NCI-H1417 treated with DMSO at 0.1 percent for 48 hours (cell line): ENCODE measurements around the gene RALGPS2.
"Not testable (repeated sequence)": the region's sequence is repeated elsewhere in the genome, so short reads cannot be mapped to it uniquely, and the experiment has no call there.

Experiments
- DNase-seq: peaks from one replicate; lab custom pipeline; 2025; lab: John Stamatoyannopoulos, UW

RALGPS2 gene

DNA sequence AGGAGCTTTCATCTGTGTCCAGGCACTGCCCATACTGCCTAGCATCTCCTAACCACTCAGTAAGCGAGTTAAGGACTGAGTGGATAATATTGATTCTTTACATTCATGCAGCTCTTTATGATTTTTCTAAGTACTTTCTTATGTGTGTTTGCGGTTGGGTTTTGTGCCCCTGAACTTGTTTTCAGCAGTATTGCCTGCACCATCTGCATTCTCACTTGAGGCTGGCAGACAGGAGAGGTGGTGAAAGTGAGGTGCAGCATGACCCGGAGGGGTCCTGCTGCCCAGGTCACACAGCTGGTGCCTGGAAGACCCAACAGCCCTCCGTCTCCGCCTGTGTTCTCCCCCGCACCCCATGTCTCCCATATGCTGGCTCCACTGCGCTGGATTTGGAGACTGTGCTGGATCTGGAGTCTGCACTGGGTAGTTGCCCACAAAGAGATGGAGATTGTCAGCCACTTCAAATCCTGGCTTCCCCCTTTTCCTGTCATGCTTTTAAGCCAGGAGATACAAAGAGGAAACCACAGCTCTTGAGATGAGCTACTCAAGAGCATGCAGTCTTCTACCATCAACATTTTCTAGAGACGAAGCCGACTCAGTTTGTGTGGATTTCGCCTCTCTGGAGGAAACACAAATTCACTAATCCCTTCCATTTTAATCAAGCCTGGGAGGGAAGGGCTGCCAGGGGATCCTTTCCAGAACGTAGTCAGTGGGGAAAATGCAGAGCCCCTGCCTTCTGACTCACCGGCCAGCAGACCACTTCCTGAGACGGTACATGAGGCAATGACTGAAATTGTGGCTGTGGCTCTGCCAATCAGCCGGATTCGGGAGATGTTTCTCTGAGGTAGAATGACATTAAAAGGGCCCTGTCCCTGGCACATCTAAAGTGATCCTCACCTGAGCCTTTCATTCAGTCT, 217.5 kb downstream of the RALGPS2 start:
- DNase-seq: no peak

DNA sequence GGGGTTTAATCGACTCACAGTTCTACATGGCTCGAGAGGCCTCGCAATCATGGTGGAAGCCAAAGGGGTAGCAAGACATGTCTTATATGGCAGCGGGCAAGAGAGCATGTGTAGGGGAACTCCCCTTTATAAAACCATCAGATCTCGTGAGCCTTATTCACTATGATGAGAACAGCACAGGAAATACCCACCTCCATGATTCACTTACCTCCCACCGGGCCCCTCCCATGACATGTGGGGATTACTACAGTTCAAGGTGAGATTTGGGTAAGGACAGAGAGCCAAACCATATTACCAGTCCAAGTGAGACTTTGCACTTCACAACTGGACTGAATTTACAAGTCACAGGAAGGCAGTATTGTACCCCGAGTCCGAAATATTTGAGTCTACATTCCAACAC, 219.7 kb downstream of the RALGPS2 start:
- no peak for DNase-seq

DNA sequence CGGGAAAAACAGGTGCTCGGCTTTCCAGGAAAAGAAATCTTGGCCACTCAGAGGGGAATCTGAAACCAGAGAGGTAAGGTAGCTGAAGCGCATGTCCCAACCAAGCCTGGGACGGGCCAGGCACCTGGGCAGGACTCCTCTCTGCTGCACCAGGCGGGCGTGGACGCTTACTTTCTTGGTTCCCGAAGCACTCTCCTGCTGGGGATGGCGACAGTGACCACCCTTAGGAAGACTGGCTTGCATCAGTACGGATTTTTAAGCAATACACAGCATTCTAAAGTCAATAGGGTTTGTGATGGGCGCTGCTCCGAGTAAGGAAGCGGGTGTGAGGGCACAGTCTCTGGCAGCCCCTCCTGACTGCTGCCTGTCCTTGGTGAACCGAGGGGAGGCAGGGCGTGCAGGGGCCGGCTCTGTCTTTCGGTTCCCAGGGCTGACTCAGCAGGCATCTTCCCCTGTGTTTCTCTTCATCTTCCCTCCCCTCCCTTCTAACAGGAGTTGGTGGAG, 220.8 kb downstream of the RALGPS2 start:
- no peak for DNase-seq

DNA sequence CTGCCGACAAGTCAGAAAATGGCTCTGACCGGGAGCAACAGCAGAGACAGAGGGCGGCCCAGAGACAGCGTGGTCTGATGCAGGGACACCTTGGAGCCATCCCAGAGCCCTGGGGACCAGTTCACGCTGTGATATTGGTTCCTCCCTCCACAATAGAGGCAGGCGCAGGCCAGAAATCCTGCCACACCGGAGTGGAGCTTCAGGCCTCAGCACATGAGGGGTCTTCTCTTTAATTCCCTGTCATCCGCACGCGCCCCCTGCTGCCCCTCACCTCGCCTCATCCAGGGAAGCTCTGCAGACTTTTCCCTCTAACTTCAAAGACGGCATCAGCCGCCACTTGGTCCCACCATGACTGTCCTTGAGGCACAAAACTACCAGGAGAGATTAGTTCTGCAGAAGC, 221.4 kb downstream of the RALGPS2 start:
- no peak for DNase-seq

DNA sequence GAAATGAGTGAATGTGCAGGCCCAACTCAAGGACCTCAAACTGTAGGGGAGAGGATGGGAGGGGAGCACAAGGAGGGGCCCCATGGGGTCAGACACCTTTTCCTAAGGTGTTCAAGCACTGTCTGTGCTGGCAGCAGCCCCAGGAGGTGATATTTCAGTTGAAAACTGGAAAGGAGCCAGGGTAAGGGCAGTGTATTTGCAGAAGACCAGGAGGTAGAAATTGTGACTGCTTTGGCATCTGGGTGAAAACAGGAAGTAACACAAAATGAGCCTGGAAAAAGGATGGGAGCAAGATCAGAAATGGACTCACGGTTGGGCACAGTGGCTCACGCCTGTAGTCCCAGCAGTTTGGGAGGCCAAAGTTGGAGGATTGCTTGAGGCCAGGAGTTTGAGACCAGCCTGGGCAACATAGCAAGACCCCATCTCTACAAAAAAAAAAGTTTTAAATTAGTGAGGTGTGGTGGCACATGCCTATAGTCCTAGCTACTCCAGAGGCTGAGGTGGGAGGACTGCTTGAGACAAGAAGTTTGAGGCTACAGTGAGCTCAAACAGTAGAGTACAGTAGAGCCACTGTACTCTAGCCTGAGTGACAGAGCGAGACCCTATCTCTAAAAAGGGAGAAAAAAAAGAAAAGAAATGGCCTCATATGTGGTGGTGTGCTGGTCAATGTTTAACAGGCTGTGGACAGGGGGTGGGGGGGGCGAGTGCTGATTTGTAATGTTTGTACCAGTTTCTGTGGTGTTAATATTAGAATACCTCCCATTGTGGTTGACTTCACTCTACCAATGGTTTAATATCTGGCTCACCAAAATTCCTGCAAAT, 222.0 kb downstream of the RALGPS2 start:
- no peak for DNase-seq

DNA sequence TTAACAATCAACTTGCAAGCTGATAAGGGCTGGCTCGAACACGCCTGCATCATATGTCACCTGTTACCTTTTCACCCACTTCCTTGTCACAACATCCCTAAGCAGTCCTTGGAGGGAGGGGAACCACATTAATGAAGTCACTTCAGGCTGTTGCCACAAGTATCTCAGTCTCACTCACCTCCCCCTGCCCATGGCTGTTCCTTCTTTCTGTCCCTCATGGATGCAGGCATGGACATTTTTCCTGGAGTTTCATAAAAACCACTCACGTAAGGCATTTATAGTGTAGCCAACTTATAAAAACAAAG, 222.6 kb downstream of the RALGPS2 start:
- DNase-seq: no peak

DNA sequence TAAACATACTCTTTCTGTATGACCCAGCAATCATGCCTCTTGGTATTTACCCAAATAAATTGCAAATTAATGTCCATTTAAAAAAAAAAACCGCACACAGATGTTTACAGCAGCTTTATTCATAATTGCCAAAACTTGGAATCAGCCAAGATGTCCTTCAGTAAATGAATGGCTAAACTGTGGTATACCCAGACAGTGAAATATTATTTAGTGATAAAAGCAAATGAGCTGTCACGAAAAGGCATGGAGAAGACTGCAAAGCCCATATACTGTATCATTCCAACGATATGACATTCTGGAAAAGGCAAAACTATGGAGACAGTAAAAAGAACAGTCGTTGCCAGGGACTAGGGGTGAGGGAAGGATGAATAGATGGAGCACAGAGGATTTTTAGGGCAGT, 223.6 kb downstream of the RALGPS2 start:
- DNase-seq: no peak

DNA sequence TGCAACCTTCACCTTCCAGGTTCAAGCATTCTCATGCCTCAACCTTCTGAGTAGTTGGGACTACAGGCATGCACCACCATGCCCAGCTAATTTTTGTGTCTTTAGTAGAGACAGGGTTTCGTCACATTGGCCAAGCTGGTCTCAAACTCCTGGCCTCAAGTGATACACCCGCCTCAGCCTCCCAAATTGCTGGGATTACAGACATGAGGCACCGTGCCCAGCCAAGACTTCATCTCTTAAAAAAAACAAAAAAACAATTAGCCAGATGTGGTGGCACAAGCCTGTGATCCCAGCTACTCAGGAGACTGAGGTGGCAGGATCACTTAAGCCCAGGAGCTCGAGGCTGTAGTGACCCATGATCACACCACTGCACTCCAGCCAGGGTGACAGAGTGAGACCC, 224.8 kb downstream of the RALGPS2 start:
- not testable (repeated sequence) for DNase-seq

DNA sequence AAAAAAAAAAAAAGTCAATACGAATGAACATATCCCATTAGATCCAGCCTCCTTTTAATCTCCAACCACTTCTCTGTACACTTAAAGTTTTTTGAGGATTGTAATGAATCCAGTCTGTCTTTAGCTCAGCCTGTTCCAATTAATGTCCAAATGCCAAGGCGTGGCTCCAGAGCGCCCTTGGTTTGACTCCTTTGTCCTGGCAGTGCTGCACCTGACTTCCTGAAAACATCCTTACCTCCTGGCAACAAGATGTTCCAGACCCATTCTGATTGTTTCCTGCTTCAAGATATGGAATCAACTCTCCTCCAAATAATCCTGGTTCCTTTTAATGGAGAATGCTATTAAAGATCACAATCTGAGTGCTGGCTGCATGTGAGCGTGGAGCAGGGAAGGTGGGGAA, 226.6 kb downstream of the RALGPS2 start:
- no peak for DNase-seq

DNA sequence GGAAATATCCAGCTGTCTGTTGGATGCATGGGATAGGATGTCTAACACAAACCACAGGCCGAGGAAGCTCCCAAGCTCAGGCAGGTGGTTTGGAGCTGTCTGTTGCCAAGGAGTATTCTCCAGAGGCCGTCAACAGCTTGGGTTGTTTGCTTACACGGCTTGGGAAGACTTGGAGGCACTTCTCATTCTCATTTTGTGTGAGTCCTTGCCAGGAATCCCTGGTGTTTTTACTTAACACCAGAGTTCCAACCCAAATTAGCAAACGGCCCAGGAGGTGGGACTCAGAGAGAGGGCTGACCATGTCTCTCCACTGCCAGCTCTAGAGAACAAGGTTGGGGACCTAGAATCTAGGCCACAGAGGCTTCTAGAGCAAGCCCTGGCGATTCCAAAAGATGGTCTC, 228.0 kb downstream of the RALGPS2 start:
- DNase-seq: no peak

DNA sequence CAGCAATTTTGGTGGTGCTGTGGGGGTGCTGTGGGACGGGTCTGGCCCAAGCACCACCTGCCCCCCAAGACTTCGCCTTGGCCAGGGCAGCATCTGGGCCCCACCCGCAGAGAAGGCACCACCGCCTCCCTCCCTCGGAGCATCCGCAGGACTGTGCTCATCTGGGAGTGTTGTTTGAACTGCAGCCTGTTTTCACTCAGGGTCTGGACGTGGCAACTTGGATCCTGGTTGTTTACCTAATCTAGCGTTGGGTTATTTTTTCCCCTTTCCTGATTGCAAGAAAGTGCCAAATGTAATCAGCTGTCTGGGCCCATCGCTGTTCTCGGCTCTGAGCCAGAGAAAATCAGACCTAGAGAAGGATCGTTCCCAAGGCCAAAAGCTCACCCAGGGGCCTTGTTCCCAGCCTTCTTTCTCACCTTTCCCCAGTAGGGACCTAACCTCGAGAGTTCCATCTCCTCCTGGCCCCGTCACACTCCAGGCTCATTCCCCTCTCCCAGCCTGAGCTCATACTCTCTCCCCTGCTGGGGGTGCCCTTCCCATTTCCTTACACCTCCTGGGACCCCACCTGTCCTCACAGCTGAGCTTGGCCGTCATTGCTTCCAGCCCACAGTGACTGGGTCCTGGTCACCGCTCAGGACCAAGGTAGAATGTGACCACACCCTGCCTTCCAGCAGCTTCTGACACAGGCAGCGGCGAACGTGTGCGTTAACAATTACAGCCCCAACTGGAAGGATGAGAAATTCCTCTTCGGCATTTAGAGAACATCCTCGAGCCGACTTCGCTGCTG, 228.7 kb downstream of the RALGPS2 start:
- no peak for DNase-seq

DNA sequence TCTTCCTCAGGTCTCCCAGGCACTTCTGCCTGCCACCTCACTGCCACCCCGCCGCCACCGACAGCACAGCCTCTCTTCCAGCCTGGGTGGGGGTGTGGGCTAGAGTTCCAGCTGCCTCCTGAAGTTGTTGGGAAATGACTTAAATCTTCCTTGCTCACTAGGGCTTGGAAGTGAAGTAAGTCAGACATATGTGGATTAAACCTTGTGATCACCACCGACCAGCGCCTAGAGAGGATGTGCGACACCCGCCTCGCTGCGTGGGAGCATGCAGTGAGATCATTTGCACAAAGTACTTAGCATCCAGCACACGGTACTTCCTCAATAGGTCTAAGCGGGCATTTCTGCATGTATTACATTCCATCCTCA, 229.3 kb downstream of the RALGPS2 start:
- DNase-seq: no peak

DNA sequence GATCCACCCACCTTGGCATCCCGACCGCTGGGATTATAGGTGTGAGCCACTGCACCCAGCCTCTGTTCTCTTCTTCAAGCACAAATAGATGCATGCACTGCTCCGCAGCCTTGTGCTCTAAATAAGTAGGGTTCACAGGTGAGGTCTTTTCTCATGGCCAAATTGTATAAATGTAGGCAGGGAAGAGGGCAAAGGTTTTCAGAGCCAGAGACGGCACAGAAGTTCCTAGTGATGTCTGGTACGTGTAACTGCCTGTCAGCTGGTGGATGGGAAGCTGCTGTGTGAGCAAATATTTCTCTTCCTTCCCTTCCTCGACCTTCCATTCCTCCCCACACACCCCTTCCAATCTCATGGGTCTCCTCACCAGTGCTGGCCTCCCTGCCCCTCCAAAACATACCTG, 229.9 kb downstream of the RALGPS2 start:
- DNase-seq: no peak

DNA sequence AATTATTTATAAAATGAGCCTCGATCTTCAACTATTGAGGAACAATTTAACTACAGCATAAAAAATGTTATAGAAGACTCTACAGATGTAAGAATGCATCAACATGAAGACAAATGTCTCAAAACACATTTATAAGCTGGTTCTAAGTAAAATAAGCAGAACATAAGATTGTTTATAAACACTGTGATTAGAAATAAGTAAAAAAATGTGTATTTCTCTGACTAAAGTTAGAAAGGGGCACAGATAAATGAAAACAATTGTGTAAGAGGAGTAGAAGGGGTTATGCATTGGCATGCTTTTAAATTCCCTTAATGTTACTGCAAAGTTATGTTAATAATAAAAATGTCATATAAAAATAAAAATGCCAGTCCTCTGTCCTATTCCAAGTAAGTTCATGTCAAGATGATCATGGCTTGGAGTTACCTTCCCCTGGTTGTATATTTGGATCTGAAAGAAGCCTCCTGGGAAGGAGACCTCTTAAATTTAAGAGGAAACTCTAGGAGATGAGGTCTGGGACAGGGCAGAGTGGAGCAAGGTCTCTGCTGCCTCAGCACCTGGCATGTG, 230.4 kb downstream of the RALGPS2 start:
- no peak for DNase-seq

DNA sequence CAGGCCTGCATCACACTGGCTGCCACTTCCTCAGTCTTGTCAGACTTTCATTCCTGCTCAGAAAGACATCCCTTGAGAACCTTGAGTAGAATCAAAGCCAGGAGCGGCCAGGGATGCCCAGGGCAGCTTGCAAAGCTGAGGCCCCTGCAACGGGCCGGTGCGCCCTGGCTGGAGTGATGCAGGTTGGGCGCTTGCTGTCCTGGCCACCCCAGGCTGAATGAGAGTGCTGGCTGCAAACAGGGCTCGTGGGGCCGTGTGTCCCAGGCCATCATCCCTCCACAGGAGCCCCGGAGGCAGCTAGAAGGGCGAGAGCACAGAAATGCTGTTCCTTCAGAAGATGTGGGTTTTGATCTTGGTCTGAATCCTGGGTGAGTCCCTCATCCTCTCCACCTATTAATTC, 233.4 kb downstream of the RALGPS2 start:
- DNase-seq: no peak

DNA sequence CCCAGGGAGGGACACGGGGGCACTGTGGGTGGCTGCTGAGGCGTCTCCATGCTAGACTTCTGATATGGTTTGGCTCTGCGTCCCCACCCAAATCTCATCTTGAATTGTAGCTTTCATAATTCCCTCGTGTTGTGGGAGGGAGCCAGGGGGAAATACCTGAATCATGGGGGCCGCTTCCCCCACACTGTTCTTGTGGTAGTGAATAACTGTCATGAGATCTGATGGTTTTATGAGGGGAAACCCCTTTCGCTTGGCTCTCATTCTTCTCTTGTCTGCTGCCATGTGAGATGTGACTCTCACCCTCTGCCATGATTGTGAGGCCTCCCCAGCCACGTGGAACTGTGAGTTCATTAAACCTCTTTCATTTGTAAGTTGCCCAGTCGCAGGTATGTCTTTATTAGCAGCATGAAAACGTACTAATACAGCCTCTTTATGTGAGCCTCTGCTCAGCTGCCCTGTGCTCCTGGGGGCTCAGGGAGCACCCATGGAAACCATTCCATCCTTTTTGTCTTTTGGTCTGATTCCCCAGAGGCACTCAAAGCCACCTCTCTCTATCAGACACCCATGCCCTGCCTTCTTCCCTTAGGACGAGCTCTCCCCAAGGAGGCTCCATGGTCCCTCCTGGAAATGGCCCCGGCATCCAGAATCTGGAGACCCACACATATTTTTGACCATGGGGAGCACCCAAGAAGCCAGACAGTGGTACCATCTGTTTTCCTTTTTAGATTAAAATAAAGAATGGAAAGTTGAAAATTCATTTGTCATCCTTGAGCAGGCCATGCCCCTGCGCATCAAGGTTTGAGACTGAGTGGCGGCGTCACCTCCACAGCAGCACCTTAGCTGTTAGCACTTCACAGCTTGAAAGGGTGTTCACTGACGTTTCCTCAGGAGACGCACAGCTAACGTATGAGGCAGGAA, 234.8 kb downstream of the RALGPS2 start:
- DNase-seq: no peak

DNA sequence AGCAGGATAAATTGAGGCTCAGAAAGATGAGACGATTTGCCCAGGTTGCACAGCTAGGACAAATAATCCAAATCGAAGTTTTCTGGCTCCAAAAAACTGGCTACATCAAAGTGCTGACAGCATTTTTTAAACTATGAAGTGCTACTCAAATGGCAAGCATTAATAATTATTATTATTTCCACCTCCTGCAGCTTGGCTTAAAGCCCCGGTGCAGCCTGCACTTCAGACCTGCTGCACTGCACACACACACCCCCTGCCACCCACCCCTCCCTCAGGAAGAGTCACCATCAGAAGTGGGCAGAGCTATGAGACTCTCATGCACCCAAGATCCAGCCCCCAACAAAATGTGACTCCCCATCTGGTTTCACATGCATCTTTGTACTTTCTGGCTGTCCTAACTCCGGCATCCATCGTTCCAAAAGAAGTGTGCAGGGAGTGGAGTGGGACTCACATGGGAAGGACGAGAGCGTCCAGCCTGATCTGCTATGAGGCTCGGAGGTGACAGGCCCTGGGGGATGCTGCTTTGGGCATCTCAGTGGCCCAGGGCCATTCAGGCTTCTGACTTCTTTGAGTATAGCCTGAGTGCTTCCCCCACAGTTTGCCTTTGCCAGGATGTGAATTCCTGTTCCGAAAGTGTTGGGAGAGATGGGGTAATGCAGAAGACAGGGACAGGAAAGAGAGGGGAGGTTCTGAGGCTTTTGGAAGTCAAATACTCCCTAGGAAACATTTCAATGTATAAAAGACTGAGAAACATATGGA, 235.6 kb downstream of the RALGPS2 start:
- no peak for DNase-seq

DNA sequence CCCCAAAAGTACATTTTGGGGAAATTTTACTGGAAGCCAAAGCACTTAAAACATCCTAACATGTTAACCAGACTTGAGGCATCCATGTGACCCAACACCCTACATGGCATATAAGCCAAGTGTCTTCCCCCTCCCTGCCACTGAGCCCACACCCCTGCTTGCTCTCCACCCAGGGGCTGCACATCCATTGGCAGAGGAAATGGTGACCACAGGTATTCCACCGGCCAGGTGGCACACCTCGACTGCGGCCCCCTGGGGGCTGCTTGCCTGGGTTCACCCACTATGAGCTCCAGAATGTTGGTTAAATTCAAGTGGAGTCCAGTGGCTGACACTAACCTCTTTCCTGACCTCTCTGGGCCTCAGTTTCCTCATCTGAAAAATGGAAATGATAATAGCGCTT, 236.3 kb downstream of the RALGPS2 start:
- DNase-seq: no peak

DNA sequence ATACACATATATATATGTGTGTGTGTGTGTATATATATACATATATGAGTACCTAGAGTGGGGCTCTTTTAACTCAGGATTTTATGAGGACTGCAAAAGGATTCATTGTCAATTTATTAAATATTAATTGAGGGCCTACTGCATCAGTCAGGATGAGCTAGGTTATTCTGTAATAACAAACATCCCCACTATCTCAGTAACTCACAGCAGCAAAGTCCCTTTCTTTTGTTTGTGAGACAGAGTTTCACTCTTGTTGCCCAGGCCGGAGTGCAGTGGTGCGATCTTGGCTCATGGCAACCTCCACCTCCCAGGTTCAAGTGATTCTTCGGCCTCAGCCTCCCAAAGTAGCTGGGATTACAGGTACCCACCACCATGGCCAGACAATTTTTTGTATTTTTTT, 236.8 kb downstream of the RALGPS2 start:
- DNase-seq: no peak
